ENCODE measurements around the gene ACTN4. TPM values are rescaled to one million over a fixed set of nuclear protein-coding genes. Genes with fewer than 3 reads are reported as not detected.
A peak's percentile ranks its signal among the peaks of the same experiment; 100 is the strongest.

Gene ACTN4
- total RNA-seq, 1 experiment from 2014 or later, result 506 TPM

- TF ChIP-seq MLX (CRISPR knock-in tag; IDR thresholded peaks at IDR 0.05) (no peak), RELA (CRISPR knock-in tag; IDR thresholded peaks at IDR 0.05; ENCODE audit: borderline replicate concordance) (no peak), ZNF416 (CRISPR knock-in tag; IDR thresholded peaks at IDR 0.05) (no peak), HMGA2 (CRISPR knock-in tag; IDR thresholded peaks at IDR 0.05) (no peak), TEAD1 (CRISPR knock-in tag; IDR thresholded peaks at IDR 0.05) (no peak)
Measured at GRCh38 chr19:38700902-38701454, 53.5 kb downstream of the ACTN4 start (continued).

- POLR2A ChIA-PET, result no interaction called here
- no peaks in the 10 kb centered on the region for H3K9me3 Mint-ChIP-seq
- CTCF ChIA-PET, result interaction anchor here (1.7 kb wide), 1 partner anchor 67 kb away, joined by 7 read pairs; no protein-coding TSS in a partner anchor
- H3K4me3 Mint-ChIP-seq, result no peak overlapping the region
- no peaks in the 10 kb centered on the region for H3K27me3 Mint-ChIP-seq (ENCODE audit: low read depth)
- H3K4me1 Mint-ChIP-seq, result peaks cover 24% of the 10 kb centered on the region
- ATAC-seq (no peak), DNase-seq (ENCODE audit: low spot score) (no peak)
- peaks cover 45% of the 10 kb centered on the region for H3K36me3 Mint-ChIP-seq
- TF ChIP-seq NR2C2 (CRISPR knock-in tag; IDR thresholded peaks at IDR 0.05) (no peak), GABPB1 (CRISPR knock-in tag; IDR thresholded peaks at IDR 0.05) (peak; percentile 63)
- no peak overlapping the region for H3K27ac Mint-ChIP-seq
Measured at GRCh38 chr19:38701455-38702063, 54.1 kb downstream of the ACTN4 start.

GRCh38 chr19:38702278-38702677 lies 54.8 kb downstream of the ACTN4 start:
- no peak overlapping the region; the same call in 1 of the 2 replicates for H3K27ac Mint-ChIP-seq
- ATAC-seq (no peak), DNase-seq (ENCODE audit: low spot score) (no peak)
- H3K4me3 Mint-ChIP-seq, result no peak overlapping the region
- no peaks in the 10 kb centered on the region for H3K9me3 Mint-ChIP-seq
- H3K27me3 Mint-ChIP-seq (ENCODE audit: low read depth), result no peaks in the 10 kb centered on the region
- peaks cover 45% of the 10 kb centered on the region for H3K36me3 Mint-ChIP-seq
- TF ChIP-seq NR3C1 (CRISPR knock-in tag; conservative IDR thresholded peaks at IDR 0.05; ENCODE audit: low read depth) (no peak), ATF3 (CRISPR knock-in tag; conservative IDR thresholded peaks at IDR 0.05) (no peak), ATF6 (CRISPR knock-in tag; IDR thresholded peaks at IDR 0.05) (no peak), GABPB1 (CRISPR knock-in tag; IDR thresholded peaks at IDR 0.05) (no peak), HMGXB4 (CRISPR knock-in tag; IDR thresholded peaks at IDR 0.05) (no peak), ZNF512 (CRISPR knock-in tag; IDR thresholded peaks at IDR 0.05; ENCODE audit: borderline replicate concordance) (no peak), CBFB (CRISPR knock-in tag; IDR thresholded peaks at IDR 0.05; ENCODE audit: low read depth) (no peak), FOXP4 (CRISPR knock-in tag; IDR thresholded peaks at IDR 0.05) (no peak)
- POLR2A ChIA-PET, result no interaction called here
- CTCF ChIA-PET, result interaction anchor here (0.6 to 1.7 kb wide), 3 partner anchors 65 to 85 kb away, joined by 3 to 8 read pairs (median 7); no protein-coding TSS in a partner anchor
- H3K4me1 Mint-ChIP-seq, result peaks cover 17% of the 10 kb centered on the region
